Measurements from ENCODE around the gene IFNL4.

IFNL4 gene

GRCh38 chr19:39211731-39212374, 36.8 kb downstream of the IFNL4 start:
- no peaks in the 10 kb centered on the region for H3K9me2 ChIP-seq (ENCODE audit: low read depth, low read length)
- no peaks in the 10 kb centered on the region for H3K4me1 ChIP-seq (ENCODE audit: insufficient read depth, low read length, severe bottlenecking)
- no peak overlapping the region for H3K4me2 ChIP-seq (ENCODE audit: low read length)
- H3K27me3 ChIP-seq (ENCODE audit: insufficient read depth, low read length): peaks cover 9% of the 10 kb centered on the region; the same call in 1 of the 2 replicates
- H3K27ac ChIP-seq (ENCODE audit: low read depth, low read length, poor library complexity, severe bottlenecking): no peak overlapping the region
- no peaks in the 10 kb centered on the region for H4K20me1 ChIP-seq (ENCODE audit: insufficient read depth, low read length)
- H3K9me3 ChIP-seq (ENCODE audit: low read length): no peaks in the 10 kb centered on the region
- H2AFZ ChIP-seq (ENCODE audit: low read length): no peak overlapping the region
- no peak overlapping the region for H3K4me3 ChIP-seq (ENCODE audit: low read depth, low read length, poor library complexity, severe bottlenecking)
- no peaks in the 10 kb centered on the region; the same call in 1 of the 2 replicates for H3K36me3 ChIP-seq (ENCODE audit: insufficient read depth, low read length)
- TF ChIP-seq CTCF (IDR thresholded peaks at IDR 0.05; ENCODE audit: low read length) (no peak), EZH2 (IDR thresholded peaks at IDR 0.05; ENCODE audit: borderline replicate concordance, low read length) (no peak)
- H3K9ac ChIP-seq (ENCODE audit: low read length): no peak overlapping the region
- H3K79me2 ChIP-seq (ENCODE audit: insufficient read depth, low read length): no peaks in the 10 kb centered on the region
- no peaks in the 10 kb centered on the region for H3F3A ChIP-seq (ENCODE audit: insufficient read depth, low read length)

GRCh38 chr19:39209196-39209595, 39.5 kb downstream of the IFNL4 start:
- no peak overlapping the region for H3K4me2 ChIP-seq (ENCODE audit: low read length)
- no peak overlapping the region for H3K9ac ChIP-seq (ENCODE audit: low read length)
- no peak overlapping the region for H2AFZ ChIP-seq (ENCODE audit: low read length)
- no peaks in the 10 kb centered on the region for H3K79me2 ChIP-seq (ENCODE audit: insufficient read depth, low read length)
- H3K4me1 ChIP-seq (ENCODE audit: insufficient read depth, low read length, severe bottlenecking): no peaks in the 10 kb centered on the region
- H3F3A ChIP-seq (ENCODE audit: insufficient read depth, low read length): no peaks in the 10 kb centered on the region
- TF ChIP-seq CTCF (IDR thresholded peaks at IDR 0.05; ENCODE audit: low read length) (no peak), EZH2 (IDR thresholded peaks at IDR 0.05; ENCODE audit: borderline replicate concordance, low read length) (no peak)
- no peak overlapping the region for H3K4me3 ChIP-seq (ENCODE audit: low read depth, low read length, poor library complexity, severe bottlenecking)
- H4K20me1 ChIP-seq (ENCODE audit: insufficient read depth, low read length): no peaks in the 10 kb centered on the region
- 0 out of 2 replicates have a peak, but pooled peaks cover 5% of the 10 kb centered on the region for H3K27me3 ChIP-seq (ENCODE audit: insufficient read depth, low read length)
- H3K36me3 ChIP-seq (ENCODE audit: insufficient read depth, low read length): no peaks in the 10 kb centered on the region
- no peaks in the 10 kb centered on the region for H3K9me2 ChIP-seq (ENCODE audit: low read depth, low read length)
- H3K27ac ChIP-seq (ENCODE audit: low read depth, low read length, poor library complexity, severe bottlenecking): no peak overlapping the region
- H3K9me3 ChIP-seq (ENCODE audit: low read length): no peaks in the 10 kb centered on the region

- H3F3A ChIP-seq (ENCODE audit: insufficient read depth, low read length): no peaks in the 10 kb centered on the region
- no peak overlapping the region for H3K4me2 ChIP-seq (ENCODE audit: low read length)
- no peak overlapping the region for H2AFZ ChIP-seq (ENCODE audit: low read length)
- no peaks in the 10 kb centered on the region for H3K9me2 ChIP-seq (ENCODE audit: low read depth, low read length)
- H3K27ac ChIP-seq (ENCODE audit: low read depth, low read length, poor library complexity, severe bottlenecking): no peak overlapping the region
- H3K4me3 ChIP-seq (ENCODE audit: low read depth, low read length, poor library complexity, severe bottlenecking): no peak overlapping the region
- H3K9me3 ChIP-seq (ENCODE audit: low read length): no peaks in the 10 kb centered on the region
- H3K4me1 ChIP-seq (ENCODE audit: insufficient read depth, low read length, severe bottlenecking): no peaks in the 10 kb centered on the region
- no peaks in the 10 kb centered on the region for H3K36me3 ChIP-seq (ENCODE audit: insufficient read depth, low read length)
- no peaks in the 10 kb centered on the region for H3K79me2 ChIP-seq (ENCODE audit: insufficient read depth, low read length)
- TF ChIP-seq EZH2 (IDR thresholded peaks at IDR 0.05; ENCODE audit: borderline replicate concordance, low read length): no peak
- TF ChIP-seq CTCF (IDR thresholded peaks at IDR 0.05; ENCODE audit: low read length): no peak
- no peak overlapping the region for H3K9ac ChIP-seq (ENCODE audit: low read length)
- H3K27me3 ChIP-seq (ENCODE audit: insufficient read depth, low read length): 0 out of 2 replicates have a peak, but pooled peaks cover 5% of the 10 kb centered on the region
- H4K20me1 ChIP-seq (ENCODE audit: insufficient read depth, low read length): no peaks in the 10 kb centered on the region
Observed at GRCh38 chr19:39208175-39208795, 40.4 kb downstream of the IFNL4 start.

Measured in OCI-LY1 (cell line).